Parathyroid adenoma (tissue), 2 donors: ENCODE results near the gene PRR30.
"Not testable (repeated sequence)": the region's sequence is repeated elsewhere in the genome, so short reads cannot be mapped to it uniquely, and the experiment has no call there.

Experiments
- H2AFZ ChIP-seq: fragments of 300-600 bp; sonication (generic); one replicate; pipeline ENCODE4 v1.7.0; 2017; ENCODE audit warnings: antibody characterized with exemption, mild to moderate bottlenecking
- H3K27ac ChIP-seq: fragments of 300-600 bp; sonication (generic); one replicate; pipeline ENCODE4 v1.7.0; 2017
- H3K27me3 ChIP-seq: fragments of 300-600 bp; sonication (generic); one replicate; pipeline ENCODE4 v1.7.0; 2017; ENCODE audit warnings: low read length; ENCODE audit not compliant: control insufficient read depth, insufficient read depth
- H3K36me3 ChIP-seq: fragments of 300-600 bp; sonication (generic); one replicate; pipeline ENCODE4 v1.7.0; 2017; ENCODE audit warnings: low read length; ENCODE audit not compliant: control insufficient read depth, insufficient read depth
- H3K4me1 ChIP-seq: fragments of 300-600 bp; sonication (generic); one replicate; pipeline ENCODE4 v1.7.0; 2017; ENCODE audit warnings: control low read depth
- H3K4me2 ChIP-seq: fragments of 300-600 bp; sonication (generic); one replicate; pipeline ENCODE4 v1.7.0; 2017; ENCODE audit warnings: low read length
- H3K4me3 ChIP-seq: fragments of 300-600 bp; sonication (generic); one replicate; pipeline ENCODE4 v1.7.0; 2017; ENCODE audit warnings: low read depth, low read length
- H3K79me2 ChIP-seq: fragments of 300-600 bp; sonication (generic); one replicate; pipeline ENCODE4 v1.7.0; 2017; ENCODE audit warnings: control low read depth
- H3K9ac ChIP-seq: fragments of 300-600 bp; sonication (generic); one replicate; pipeline ENCODE4 v1.7.0; 2017; ENCODE audit warnings: mild to moderate bottlenecking
- H3K9me3 ChIP-seq: fragments of 300-600 bp; sonication (generic); one replicate; pipeline ENCODE4 v1.7.0; 2017; ENCODE audit warnings: low read length; ENCODE audit not compliant: control insufficient read depth
- CTCF ChIP-seq: fragments of 300-600 bp; sonication (generic); IDR thresholded peaks from one replicate; pipeline ENCODE4 v1.7.0; 2017; ENCODE audit warnings: antibody characterized with exemption, mild to moderate bottlenecking
- donor health status: primary hyperparathyroidism.

Gene PRR30

GRCh38 chr2:27182346-27182745 is 43.1 kb upstream of the PRR30 start:
- Histone ChIP-seq H3K4me1 (peaks cover 4% of the 10 kb centered on the region), H3K9ac (no peak overlapping the region), H3K27ac (no peak overlapping the region), H3K4me3 (no peak overlapping the region), H3K36me3 (no peaks in the 10 kb centered on the region), H3K4me2 (no peak overlapping the region), H3K9me3 (no peaks in the 10 kb centered on the region), H2AFZ (no peak overlapping the region), H3K79me2 (no peaks in the 10 kb centered on the region), H3K27me3 (no peaks in the 10 kb centered on the region)
- TF ChIP-seq CTCF: no peak

DNA sequence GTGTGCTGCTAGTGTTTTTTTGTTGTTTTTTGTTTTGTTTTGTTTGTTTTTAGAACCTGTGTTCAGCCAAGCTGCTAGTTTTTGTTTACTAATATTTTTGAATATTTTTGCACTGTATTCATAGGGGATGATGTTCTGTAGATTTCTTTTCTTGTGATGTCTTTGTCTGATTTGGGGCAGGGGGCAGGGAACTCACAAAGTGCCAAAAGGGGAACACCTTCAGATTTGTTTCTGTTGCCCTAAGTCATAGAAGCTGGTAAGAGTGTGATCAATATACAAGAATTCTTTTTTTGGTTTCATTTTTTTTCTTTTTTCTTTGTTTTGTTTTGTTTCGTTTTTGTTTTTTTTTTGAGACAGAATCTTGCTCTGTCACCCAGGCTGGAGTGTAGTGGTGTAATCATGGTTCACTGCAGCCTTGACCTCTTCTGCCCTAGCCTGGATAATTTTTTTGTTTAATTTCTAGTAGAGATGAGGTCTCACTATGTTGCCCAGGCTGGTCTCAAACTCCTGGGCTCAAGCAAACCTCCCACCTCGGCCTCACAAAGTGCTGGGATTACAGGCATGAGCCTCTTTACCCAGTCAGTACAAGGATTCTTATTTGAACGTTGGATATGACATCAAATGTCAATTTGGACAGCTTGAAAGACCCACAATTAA is 40.3 kb upstream of the PRR30 start:
- H2AFZ ChIP-seq: no peak overlapping the region
- peaks cover 4% of the 10 kb centered on the region for H3K4me1 ChIP-seq
- no peak overlapping the region for H3K4me2 ChIP-seq
- H3K27me3 ChIP-seq: no peaks in the 10 kb centered on the region
- no peak for TF ChIP-seq CTCF
- H3K36me3 ChIP-seq: no peaks in the 10 kb centered on the region
- no peak overlapping the region for H3K4me3 ChIP-seq
- no peaks in the 10 kb centered on the region for H3K79me2 ChIP-seq
- no peak overlapping the region for H3K9ac ChIP-seq
- no peaks in the 10 kb centered on the region for H3K9me3 ChIP-seq
- H3K27ac ChIP-seq: no peak overlapping the region

- Histone ChIP-seq H3K4me1 (peaks cover 4% of the 10 kb centered on the region), H3K9me3 (no peaks in the 10 kb centered on the region), H3K27ac (no peak overlapping the region), H2AFZ (no peak overlapping the region), H3K4me3 (no peak overlapping the region), H3K27me3 (no peaks in the 10 kb centered on the region), H3K4me2 (no peak overlapping the region), H3K36me3 (no peaks in the 10 kb centered on the region), H3K9ac (no peak overlapping the region), H3K79me2 (no peaks in the 10 kb centered on the region)
- TF ChIP-seq CTCF: no peak
Measured at GRCh38 chr2:27178469-27178868, 39.3 kb upstream of the PRR30 start.

DNA sequence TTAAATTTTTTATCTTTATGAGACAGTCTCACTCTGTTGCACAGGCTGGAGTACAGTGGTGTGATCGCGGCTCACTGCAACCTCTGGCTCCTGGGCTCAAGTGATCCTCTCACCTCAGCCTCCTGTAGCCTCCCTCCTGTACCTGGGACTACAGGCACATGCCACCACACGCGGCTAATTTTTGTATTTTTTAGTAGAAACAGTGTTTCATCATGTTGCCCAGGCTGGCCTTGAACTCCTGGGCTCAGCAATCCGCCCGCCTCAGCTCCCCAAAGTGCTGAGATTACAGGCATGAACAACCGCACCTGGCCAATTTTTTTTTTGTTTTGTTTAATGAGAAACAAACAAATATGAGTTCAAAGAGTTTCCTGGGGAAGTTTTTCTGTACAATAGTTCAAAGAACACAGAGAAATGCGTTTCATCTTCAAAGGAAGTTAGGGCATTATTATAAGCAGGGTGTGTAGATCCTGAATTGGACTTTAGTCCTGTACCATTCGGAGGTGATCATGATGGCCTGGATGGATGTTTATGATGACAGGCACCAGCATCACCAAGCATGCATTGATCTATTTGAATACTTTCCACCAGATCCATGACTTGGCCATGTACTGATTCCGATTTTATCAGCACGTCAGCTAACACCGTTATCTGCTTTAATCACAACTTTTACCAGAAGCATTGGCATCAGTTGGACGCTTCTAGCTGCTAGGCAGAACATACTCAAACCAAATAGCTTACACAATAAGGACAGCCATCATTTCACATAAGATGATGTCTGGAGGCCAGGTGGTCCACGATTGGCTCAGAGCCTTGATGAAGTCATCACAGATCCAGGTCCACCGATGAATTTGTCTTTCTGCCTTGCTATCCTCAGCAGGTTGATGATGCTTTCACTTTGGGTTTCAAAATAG is 38.5 kb upstream of the PRR30 start:
- no peak overlapping the region for H3K27ac ChIP-seq
- H3K36me3 ChIP-seq: no peaks in the 10 kb centered on the region
- H3K27me3 ChIP-seq: no peaks in the 10 kb centered on the region
- no peak overlapping the region for H3K4me2 ChIP-seq
- H3K79me2 ChIP-seq: no peaks in the 10 kb centered on the region
- H3K9me3 ChIP-seq: no peaks in the 10 kb centered on the region
- H3K4me3 ChIP-seq: no peak overlapping the region
- TF ChIP-seq CTCF: no peak
- no peak overlapping the region for H3K9ac ChIP-seq
- peaks cover 4% of the 10 kb centered on the region for H3K4me1 ChIP-seq
- no peak overlapping the region for H2AFZ ChIP-seq

GRCh38 chr2:27175781-27176180 is 36.6 kb upstream of the PRR30 start:
- not testable (repeated sequence) for H3K27ac ChIP-seq, H3K36me3 ChIP-seq, H3K4me3 ChIP-seq, H3K9ac ChIP-seq, H2AFZ ChIP-seq, H3K4me2 ChIP-seq, H3K4me1 ChIP-seq, H3K27me3 ChIP-seq, H3K9me3 ChIP-seq, H3K79me2 ChIP-seq
